GM18868 (cell line): Measurements from ENCODE around the gene ABHD5.
"Not testable (repeated sequence)": the region's sequence is repeated elsewhere in the genome, so short reads cannot be mapped to it uniquely, and the experiment has no call there.

Experiments used
- ATAC-seq: cut with Tn5 transposase; IDR thresholded peaks from one replicate; pipeline ENCODE4 v1.9.1; 2021; ENCODE audit warnings: mild to moderate bottlenecking, moderate library complexity; ENCODE audit not compliant: unreplicated experiment

The ABHD5 gene

GRCh38 chr3:43690400-43691119 is at the start of gene ABHD5:
Gene ABHD5, plus strand, starts transcription at chr3:43690938. Its CDS starts 55 bp downstream, at chr3:43690993.
- peak; percentile 90 for ATAC-seq

DNA sequence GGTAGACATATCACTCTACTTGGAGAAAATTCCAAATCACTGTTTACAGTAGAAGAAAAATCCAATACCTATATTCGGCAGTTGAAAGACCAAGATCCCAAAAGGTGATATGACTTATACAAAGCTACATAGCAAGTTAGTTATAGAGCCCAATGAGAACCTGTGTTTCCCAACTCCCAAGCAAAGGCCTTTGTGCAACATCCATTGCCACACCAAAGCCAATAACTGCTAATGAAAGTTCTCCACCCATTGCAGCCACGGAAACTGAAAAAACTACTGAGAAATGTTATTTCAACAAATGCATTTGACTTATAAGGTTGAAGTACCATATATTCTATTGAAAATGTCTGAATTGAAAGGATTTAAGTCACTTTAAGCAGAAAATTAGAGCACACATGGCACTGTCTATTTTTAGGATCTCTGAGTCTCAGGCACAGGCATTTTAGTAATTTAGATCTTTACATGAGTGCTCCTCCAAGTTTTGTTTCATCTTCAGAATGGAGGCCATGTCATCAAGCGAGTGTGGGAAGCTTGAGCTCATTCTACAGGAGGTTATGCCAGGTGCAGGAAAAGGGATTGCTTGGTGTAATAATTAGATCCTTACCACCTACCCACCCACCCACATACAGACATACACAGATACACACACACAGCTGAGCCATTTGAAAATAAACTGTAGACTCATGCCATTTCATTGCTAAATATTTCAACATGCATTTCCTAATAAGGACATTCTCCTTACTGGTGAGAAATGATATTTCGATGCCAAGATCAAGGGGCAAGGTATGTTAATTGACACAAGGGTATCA is 49.2 kb upstream of the ABHD5 start:
- no peak for ATAC-seq

DNA sequence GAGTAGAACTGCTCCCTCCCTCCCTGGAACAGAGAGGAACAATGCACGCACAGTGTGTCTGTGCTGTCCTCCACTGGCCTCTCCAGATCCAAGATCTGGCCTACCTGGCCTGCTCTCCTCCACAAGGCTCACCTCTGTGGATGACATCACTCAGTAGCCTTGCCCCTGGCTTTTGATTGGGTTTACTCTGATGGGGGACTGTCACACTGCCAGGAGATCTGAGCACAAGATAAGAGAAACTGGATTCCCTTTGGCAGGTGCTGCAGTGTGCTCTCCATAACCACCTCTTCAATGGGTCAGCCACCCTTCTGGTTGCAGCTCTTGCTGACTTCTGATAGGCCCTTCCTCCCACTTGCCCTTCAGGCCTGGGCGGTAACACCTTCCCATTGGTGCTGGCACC is 46.3 kb upstream of the ABHD5 start:
- no peak for ATAC-seq

DNA sequence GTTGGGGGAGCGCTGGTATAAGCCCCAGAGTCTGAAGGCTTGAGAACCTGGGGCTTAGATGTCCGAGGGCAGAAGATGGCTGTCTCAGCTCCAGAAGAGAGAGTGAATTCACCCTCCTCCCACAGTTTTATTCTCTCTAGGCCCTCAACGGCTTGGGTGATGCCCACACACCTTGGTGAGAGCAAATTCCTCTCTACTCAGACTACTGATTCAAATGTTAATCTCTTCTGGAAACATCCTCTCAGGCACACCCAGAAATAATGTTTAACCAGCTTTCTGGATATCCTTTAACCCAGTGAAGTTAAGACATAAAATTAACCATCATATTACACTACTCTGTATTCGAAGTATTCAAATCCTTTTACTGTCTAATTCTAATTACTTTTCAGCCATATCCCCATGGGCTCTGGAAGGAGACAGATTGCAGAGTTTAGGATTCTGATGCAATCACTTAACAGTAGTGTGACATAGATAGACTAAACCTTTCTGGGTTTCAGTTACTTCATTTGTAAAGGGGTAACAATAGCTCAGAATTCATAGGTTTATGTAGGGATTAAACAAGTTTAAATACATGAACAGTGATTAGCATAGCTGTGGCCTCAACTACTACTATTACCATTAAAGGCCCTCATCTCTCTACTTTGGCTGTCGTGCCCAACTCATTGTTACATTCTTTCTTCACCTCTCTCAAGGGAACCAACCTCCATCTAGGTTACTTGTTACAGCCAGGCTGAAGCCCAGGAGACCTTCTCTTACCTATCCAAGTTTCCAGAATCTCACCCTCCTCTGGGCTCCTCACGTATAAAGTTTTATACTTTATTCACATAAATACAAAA is 43.2 kb upstream of the ABHD5 start:
- ATAC-seq: no peak

- ATAC-seq: no peak
Measured at GRCh38 chr3:43648957-43649356, 41.8 kb upstream of the ABHD5 start.

DNA sequence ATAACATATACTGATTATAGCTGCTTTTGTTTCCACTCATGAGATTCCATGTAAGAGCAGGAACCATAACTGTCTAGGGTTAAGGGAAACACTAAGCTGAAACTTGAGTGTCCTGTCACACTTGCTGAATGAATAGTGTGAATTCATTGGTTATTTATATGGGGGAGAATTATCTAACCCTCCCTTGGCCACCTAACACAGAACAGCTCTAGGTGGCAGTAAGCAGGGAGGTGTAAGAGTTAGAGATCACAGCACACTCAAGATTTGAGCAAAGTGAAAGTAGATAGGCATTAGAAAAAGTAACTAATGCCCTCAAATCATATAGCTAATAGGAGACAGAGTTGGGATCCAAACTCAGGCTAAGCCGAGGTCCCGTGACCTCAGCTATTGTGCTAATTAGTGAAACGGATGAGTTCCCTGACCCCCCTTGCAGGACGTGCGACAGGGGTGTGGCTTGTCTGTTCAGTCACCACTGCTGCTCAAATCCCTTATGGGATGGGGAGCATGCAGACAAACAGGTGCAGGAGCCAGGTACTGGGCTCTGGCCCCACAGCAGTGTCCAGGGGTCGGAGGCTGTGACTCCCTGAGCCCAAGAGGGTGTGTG is 41.3 kb upstream of the ABHD5 start:
- ATAC-seq: no peak

DNA sequence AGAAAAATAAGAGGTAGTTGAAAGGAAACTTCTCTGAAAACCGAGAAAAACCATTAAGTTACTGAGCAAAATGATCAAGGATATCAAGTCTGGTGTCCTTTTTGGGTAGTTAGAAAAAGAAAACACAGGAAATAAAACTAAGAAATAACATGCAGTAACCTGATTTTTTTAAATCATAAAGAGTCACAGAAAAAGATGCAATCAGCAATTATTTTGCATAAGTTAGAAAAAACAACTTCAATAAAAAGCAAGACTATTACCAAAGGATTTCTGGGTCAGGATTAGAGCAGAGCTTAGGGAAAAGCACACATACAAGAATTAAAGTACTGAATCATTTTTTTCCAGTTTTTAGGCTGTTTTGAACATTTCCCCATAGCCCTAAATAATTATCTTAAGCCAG is 40.4 kb upstream of the ABHD5 start:
- ATAC-seq: no peak

- ATAC-seq: not testable (repeated sequence)
Measured at GRCh38 chr3:43656390-43656789, 34.3 kb upstream of the ABHD5 start.

DNA sequence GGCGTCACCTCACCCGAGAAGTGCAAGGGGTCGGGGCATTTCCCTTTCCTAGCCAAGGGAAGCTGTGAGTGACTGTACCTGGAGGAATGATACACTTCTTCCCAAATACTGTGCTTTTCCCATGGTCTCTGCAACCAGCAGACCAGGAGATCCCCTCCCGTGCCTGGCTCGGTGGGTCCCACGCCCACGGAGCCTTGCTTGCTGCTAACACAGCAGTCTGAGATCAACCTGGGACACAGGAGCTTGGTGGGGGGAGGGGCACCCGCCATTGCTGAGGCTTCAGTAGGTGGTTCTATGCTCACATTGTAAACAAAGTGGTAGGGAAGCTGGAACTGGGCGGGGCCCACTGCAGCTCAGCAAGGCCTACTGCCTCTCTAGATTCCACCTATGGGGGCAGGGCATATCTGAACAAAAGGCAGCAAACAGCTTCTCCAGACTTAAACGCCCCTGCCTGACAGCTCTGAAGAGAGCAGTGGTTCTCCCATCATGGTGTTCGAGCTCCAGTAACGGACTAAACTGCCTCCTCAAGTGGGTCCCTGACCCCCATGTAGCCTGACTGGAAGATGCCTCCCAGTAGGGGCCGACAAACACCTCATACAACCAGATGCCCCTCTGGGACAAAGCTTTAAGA is 31.4 kb upstream of the ABHD5 start:
- no peak for ATAC-seq

GRCh38 chr3:43661376-43661775 is 29.4 kb upstream of the ABHD5 start:
- ATAC-seq: not testable (repeated sequence)

DNA sequence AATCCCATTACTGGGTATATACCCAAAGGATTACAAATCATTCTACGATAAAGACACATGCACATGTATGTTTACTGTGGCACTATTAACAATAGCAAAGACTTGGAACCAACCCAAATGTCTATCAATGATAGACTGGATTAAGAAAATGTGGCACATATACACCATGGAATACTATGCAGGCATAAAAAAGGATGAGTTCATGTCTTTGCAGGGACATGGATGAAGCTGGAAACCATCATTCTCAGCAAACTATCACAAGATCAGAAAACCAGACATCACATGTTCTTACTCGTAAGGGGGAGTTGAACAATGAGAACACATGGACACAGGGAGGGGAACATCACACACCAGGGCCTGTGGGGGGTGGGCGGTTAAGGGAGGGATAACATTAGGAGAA is 25.7 kb upstream of the ABHD5 start:
- ATAC-seq: not testable (repeated sequence)

DNA sequence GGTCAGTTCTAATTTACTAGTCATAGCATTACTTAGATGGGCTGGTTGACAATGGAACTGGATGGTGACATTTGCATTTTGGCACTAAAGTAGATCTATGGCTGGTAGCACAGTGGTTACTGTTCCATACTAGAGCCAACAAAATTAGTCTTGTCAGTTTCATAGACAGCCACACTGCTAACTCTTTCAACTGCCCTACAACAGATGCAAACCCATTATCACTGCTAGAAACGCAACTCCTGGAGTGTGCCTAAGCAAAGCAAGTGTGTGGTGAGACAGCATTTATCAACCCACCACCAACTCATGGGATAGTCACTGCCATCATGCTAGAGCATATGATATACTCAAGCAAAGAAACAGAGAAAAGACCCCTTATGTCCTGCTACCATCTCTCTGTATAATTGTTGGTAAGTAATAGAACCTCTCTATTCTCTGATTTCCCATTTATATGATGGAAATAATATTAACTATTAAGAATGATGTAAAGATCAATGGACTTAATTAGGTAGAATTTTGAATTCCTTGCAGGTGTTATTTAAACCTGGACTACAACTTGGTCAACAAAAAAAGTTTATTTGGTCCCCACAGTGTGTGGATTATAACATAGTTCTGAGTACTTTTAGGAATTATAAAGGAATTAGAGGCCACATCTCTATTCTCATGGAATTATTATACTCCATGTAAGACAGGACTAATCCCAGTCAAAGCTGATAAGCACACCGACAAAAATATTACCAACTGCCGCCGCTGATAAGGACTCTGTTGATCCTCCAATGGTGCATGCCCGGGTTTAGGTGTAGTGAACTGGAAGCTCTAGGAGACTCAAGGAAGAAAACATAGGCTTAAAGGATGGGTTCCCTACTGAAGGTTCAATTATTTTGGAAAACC is 19.9 kb upstream of the ABHD5 start:
- no peak for ATAC-seq

DNA sequence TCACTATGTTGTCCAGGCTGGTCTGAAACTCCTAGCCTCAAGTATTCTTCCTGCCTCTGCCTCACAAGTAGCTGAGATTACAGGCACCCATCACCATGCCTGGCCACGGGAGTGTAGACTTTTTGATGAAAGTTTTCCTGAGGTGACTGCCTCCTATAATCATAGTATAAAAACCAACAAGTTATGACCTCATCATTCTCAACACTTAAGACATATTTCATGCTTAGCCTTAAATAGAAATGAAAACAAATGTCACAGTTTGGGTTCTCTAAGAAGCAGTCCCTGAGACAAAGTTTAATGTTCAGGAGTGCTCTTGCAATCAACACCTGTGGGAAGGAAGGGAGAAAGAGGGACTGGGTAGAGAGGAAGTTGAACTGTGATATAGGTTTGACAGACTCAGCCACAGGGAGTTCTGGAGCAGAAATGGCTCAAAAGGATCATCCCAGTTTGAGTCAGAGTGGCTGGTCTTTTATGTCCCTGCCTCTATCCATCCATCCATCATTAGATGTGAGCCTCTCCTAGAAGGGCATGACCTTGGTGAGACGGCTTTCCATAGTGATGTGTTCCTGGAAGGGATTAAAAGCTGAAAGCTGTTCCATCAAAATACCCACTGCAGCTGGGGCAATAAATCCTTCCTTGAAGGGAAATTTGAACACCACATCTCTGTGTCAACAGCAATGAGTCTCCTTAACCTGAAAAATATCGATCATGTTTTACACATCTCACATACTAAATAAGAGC is 16.2 kb upstream of the ABHD5 start:
- no peak for ATAC-seq

GRCh38 chr3:43675593-43675992 is 15.1 kb upstream of the ABHD5 start:
- ATAC-seq: no peak

- no peak for ATAC-seq
Measured at GRCh38 chr3:43676441-43676840, 14.3 kb upstream of the ABHD5 start.

GRCh38 chr3:43678375-43678774 is 12.4 kb upstream of the ABHD5 start:
- not testable (repeated sequence) for ATAC-seq

GRCh38 chr3:43678887-43679449 is 11.8 kb upstream of the ABHD5 start:
- ATAC-seq: not testable (repeated sequence)

GRCh38 chr3:43680857-43681256 is 9.9 kb upstream of the ABHD5 start:
- not testable (repeated sequence) for ATAC-seq
